Activated CD8-positive, alpha-beta memory T cell treated with anti-CD3 and anti-CD28 coated beads for 36 hours (primary cell): ENCODE data around the gene ZNF780B. TPM values are rescaled to one million over a fixed set of nuclear protein-coding genes. Genes with fewer than 3 reads are reported as not detected.

Source experiments
- CTCF ChIA-PET: fragments of 350-600 bp; sonication (Branson Sonifier 250); formaldehyde crosslinking; loops from one replicate; lab custom pipeline; 2021; ENCODE audit warnings: antibody characterized with exemption; lab: Charles Lee
- POLR2A ChIA-PET: fragments of 350-600 bp; sonication (Branson Sonifier 250); formaldehyde crosslinking; loops from one replicate; lab custom pipeline; 2021; ENCODE audit warnings: antibody characterized with exemption; lab: Charles Lee
- total RNA-seq, 2 experiments: library from RNA; stranded (reverse); gene quantifications; one replicate each; pipeline ENCODE4 v1.2.3, GENCODE V29; 2021

The ZNF780B gene
- 10 to 100 TPM; 15.6 to 15.9 TPM for total RNA-seq

GRCh38 chr19:40055832-40056504, at the start of gene ZNF780B:
ZNF780B (minus strand) TSS chr19:40056231; CDS start chr19:40050332, 5,899 bp downstream.
- POLR2A ChIA-PET: interaction anchor here (1.0 to 1.9 kb wide), 3 partner anchors 34 to 59 kb away, joined by 3 to 7 read pairs (median 5); partner anchors contain the start of genes ZNF546 and ZNF780A
- CTCF ChIA-PET: interaction anchor here (0.9 to 1.2 kb wide), 2 partner anchors 86 to 265 kb away, joined by 3 read pairs; no protein-coding TSS in a partner anchor

- ChIA-PET POLR2A (no interaction called here), CTCF (no interaction called here)
Measured at GRCh38 chr19:40104754-40105153, 48.7 kb upstream of the ZNF780B start.

DNA sequence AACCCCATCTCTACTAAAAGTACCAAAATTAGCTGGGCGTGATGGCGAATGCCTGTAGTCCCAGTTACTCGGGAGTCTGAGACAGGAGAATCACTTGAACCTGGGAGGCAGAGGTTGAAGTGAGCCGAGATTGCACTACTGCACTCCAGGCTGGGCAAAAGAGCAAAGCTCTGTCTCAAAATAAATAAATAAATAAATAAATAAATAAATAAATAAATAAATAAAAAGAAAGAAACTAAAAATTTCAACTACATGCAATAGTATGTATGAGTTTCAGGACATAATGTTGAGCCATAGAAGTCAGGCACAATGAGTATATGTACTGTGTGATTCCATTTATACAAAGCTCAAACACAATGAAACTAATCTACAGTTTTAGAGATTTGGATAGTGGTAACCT, 47.6 kb upstream of the ZNF780B start:
- ChIA-PET CTCF (interaction anchor here (0.8 kb wide), 1 partner anchor 124 kb away, joined by 3 read pairs; no protein-coding TSS in a partner anchor), POLR2A (no interaction called here)

GRCh38 chr19:40101813-40102212, 45.8 kb upstream of the ZNF780B start:
- ChIA-PET POLR2A (no interaction called here), CTCF (no interaction called here)

- POLR2A ChIA-PET: no interaction called here
- CTCF ChIA-PET: no interaction called here
Measured at GRCh38 chr19:40093416-40093815, 37.4 kb upstream of the ZNF780B start.

DNA sequence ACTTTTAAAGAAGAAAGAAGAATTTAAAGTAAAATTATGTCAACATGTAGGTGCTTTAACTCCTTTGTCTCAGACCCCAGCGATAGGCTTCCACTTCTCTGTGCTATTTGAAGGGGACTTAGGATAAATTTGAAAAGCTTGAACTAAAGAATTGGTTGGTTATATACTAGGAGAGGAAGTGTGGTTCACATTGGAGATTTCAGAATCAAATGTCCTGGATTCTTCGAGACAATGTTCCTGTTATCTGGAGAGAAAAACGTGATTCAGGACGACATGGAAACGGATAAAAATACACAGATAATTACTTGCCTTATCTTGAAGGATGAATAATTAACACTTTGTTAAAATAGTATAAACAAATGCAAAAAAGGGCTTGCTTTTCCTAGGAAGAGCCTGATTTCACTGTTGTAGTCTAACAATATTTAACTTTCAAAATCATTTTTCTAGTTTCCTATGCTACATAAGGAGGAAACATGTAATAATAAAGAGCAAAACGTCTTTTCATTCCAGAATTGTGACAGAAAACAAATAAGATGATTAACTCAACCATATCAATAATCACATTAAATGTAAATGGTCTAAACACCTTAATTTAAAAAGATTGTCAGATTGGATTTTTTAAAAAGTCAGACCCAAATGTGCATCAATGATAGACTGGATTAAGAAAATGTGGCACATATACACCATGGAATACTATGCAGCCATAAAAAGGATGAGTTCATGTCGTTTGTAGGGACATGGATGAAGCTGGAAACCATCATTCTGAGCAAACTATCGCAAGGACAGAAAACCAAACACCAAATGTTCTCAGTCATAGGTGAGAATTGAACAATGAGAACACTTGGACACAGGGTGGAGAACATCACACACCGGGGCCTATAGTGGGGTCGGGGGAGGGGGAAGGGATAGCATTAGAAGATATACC, 35.4 kb upstream of the ZNF780B start:
- ChIA-PET CTCF (interaction anchor here (0.6 to 2.0 kb wide), 2 partner anchors 74 to 337 kb away, joined by 3 to 5 read pairs; no protein-coding TSS in a partner anchor), POLR2A (interaction anchor here (0.9 to 1.0 kb wide), 3 partner anchors 36 to 246 kb away, joined by 3 to 9 read pairs (median 5); partner anchors contain the start of genes PSMC4 and ZNF780B)

DNA sequence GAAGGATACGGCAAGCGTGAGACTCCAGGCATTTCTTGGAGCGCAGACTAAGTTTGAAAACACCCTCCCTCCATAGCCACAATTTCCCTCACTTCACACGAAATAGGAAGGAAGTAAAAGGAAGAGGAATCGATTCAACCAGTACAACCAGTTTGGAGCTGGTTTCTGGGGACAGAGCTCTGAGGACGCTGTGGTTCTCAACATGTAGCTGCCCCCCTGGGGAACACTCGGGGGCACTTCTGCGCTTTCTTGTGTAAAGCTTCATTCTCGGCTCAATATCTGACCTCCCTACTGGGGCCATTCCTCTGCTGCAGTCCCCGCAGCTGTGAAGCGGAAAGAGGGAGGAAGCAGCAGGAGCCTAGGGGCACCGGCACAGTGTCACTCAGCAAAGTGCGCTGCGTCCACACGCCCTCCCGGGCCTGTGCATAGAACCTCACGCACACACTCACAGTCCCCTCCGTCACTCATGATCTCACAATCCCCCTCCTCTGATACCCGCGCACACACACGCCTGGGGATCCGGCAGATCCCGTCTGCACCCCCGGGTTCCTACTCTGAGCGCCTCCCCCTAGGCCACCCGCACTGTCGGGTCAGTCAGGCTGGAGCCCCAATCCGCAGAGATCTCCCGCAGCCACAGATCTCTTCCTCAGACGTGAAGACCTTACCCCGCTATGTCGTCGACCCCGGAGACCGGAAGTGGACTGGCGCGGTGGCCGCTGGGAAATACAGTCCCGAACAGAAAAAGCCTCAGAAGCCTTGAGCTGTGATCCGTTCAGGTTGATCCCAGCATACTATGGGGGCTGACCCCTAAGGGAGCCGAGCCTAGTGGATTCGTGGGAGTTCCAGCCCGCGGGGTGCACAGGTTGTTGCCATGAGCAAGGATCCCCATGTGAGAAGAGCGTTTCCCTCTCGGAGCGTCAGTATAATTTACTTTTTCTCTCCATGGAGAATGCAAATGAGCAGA, 34.5 kb upstream of the ZNF780B start, which contains the start of gene ZNF780A:
TSS of gene ZNF780A (minus strand) at position 703 of the 964 bp plus-strand sequence. CDS start 6,190 bp downstream, outside the sequence.
- POLR2A ChIA-PET: interaction anchor here (0.6 to 1.0 kb wide), 6 partner anchors 35 to 1901 kb away, joined by 3 to 9 read pairs (median 4); partner anchors contain the start of genes PSMC4 and ZNF780B
- CTCF ChIA-PET: interaction anchor here (0.5 to 2.0 kb wide), 4 partner anchors 40 to 338 kb away, joined by 3 to 5 read pairs (median 3); partner anchors contain the start of gene PSMC4

DNA sequence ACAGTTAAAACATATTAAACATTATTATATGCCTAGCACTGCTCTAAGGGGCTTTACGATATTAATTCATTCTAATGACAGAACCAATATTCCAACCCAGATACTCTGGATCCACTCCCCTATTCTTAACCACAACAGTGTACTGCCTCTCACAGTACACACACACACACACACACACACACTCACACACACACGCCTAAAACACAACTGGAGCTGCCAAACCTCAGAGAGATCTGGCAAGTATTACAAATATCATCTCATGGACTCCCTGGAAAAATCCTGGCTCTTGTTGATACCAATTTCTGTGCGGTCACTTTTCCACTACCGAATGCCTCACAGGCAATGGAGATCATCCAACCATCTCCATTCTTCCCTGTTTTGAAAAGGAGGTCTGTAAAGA, 33.4 kb upstream of the ZNF780B start:
- POLR2A ChIA-PET: interaction anchor here (0.7 kb wide), 1 partner anchor 120 kb away, joined by 5 read pairs; no protein-coding TSS in a partner anchor
- CTCF ChIA-PET: interaction anchor here (1.0 to 2.0 kb wide), 2 partner anchors 76 to 119 kb away, joined by 3 to 5 read pairs; partner anchors contain the start of gene PSMC4

- ChIA-PET POLR2A (no interaction called here), CTCF (no interaction called here)
Measured at GRCh38 chr19:40088299-40089047, 32.4 kb upstream of the ZNF780B start.

- ChIA-PET POLR2A (no interaction called here), CTCF (no interaction called here)
Measured at GRCh38 chr19:40084948-40085347, 28.9 kb upstream of the ZNF780B start.

GRCh38 chr19:40081411-40081810, 25.4 kb upstream of the ZNF780B start:
- CTCF ChIA-PET: no interaction called here
- POLR2A ChIA-PET: no interaction called here

- ChIA-PET POLR2A (no interaction called here), CTCF (no interaction called here)
Measured at GRCh38 chr19:40080289-40080688, 24.3 kb upstream of the ZNF780B start.

- CTCF ChIA-PET: no interaction called here
- POLR2A ChIA-PET: interaction anchor here (0.6 kb wide), 1 partner anchor 112 kb away, joined by 5 read pairs; no protein-coding TSS in a partner anchor
Measured at GRCh38 chr19:40078377-40078776, 22.3 kb upstream of the ZNF780B start.

DNA sequence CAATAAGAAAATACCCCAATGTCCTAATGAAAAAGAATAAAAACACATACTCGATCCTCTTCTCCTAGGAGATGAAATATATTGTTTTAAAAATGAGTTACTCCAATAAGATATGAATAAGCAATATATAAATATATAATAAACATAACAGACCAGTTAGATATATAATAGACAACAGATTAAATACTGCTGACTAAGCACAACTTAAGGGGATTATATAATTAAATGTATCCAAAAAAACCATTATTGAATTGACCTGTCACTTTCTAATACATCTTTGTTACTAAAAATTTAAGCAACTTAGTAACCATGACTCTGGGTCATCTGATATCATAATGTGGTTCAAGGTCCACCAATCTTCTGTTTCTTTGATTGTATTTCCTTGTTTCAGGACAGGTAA, 14.0 kb upstream of the ZNF780B start:
- POLR2A ChIA-PET: no interaction called here
- CTCF ChIA-PET: no interaction called here

- ChIA-PET CTCF (no interaction called here), POLR2A (interaction anchor here (0.6 kb wide), 1 partner anchor 579 kb away, joined by 5 read pairs; the partner anchor contains the start of gene TIMM50)
Measured at GRCh38 chr19:40059624-40060023, 3.6 kb upstream of the ZNF780B start.

DNA sequence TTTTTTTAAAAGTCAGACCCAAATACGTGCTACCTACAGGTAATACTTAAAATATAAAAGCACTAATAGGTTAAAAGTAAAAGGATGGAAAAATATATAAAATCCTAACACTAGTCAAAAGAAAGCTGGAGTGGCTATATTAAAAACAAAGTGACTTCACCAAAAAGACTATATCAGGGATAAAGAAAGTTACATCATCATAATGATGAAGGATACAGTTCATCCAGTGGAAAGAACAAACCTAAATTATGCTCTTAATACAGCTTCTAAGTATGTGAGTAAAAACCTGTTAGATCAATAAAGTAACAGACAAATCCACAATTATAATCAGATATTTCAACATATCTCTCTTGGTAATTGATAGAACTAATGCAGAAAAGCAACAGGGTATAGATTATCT, 1.1 kb upstream of the ZNF780B start:
- POLR2A ChIA-PET: no interaction called here

DNA sequence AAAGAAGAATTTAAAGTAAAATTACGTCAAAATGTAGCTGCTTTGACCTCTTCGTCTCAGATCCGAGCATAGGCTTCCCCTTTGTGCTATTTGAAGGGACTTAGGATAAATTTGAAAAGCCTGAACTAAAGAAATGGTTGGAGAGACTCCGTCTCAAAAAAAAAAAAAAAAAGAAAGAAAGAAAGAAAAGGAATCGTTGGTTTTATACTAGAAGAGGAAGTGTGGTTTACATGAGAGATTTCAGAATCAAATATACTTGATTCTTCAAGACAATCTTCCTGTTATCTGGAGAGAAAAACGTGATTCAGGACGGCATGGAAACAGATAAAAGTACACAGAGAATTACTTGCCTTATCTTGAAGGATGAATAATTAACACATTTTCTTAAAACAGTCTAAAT, 474 bp upstream of the ZNF780B start:
- ChIA-PET CTCF (no interaction called here), POLR2A (interaction anchor here (1.4 to 1.9 kb wide), 2 partner anchors 35 to 60 kb away, joined by 5 to 7 read pairs; partner anchors contain the start of genes ZNF546 and ZNF780A)

More for the DNA sequence above, 1.1 kb upstream of the ZNF780B start:
- CTCF ChIA-PET: no interaction called here
